Breast epithelium (tissue), 4 donors: Measurements from ENCODE around the gene ZNF646. TPM values are rescaled to one million over a fixed set of nuclear protein-coding genes. Genes with fewer than 3 reads are reported as not detected.

Source experiments
- DNase-seq, 2 donors: peaks; one replicate each; pipeline ENCODE4 v3.0.0-alpha.2; 2019; ENCODE audit warnings: low spot score in 2 of 2
- H3K27ac ChIP-seq, 2 donors: fragments of 200-600 bp; sonication (generic) in 1 of 2; one replicate each; pipeline ENCODE4 v1.5.1; 2016 to 2019; ENCODE audit warnings: mild to moderate bottlenecking in 1 of 2
- H3K27me3 ChIP-seq, 2 donors: fragments of 200-600 bp; sonication (generic) in 1 of 2; one replicate each; pipeline versions ENCODE4 v1.5.1 to v1.6.0; 2017 to 2019; ENCODE audit warnings: control low read depth in 1 of 2, mild to moderate bottlenecking in 1 of 2
- H3K36me3 ChIP-seq: fragments of 200-600 bp; one replicate; pipeline ENCODE4 v1.5.1; 2019
- H3K4me1 ChIP-seq, 2 donors: fragments of 200-600 bp; sonication (generic); one replicate each; pipeline ENCODE4 v1.5.1; 2016 to 2019; ENCODE audit warnings: control low read depth in 1 of 2
- H3K4me3 ChIP-seq, 3 donors: fragments of 200-600 bp; sonication (generic); 1 replicate in 2 of 3; 2 replicates in 1 of 3; pipeline ENCODE4 v1.5.1; 2016 to 2019; ENCODE audit warnings: mild to moderate bottlenecking in 3 of 3, moderate library complexity in 2 of 3
- H3K9me3 ChIP-seq, 2 donors: fragments of 200-600 bp; sonication (generic) in 1 of 2; one replicate each; pipeline ENCODE4 v1.5.1; 2016 to 2019; ENCODE audit warnings: control low read depth in 1 of 2
- CTCF ChIP-seq, 3 donors: fragments of 450-650 bp; IDR thresholded peaks; one replicate each; pipeline ENCODE4 v1.5.1; 2016 to 2017; ENCODE audit warnings: antibody characterized with exemption in 3 of 3, mild to moderate bottlenecking in 3 of 3, moderate library complexity in 3 of 3
- POLR2A ChIP-seq: fragments of 450-650 bp; IDR thresholded peaks from one replicate; pipeline ENCODE4 v1.6.1; 2016; ENCODE audit warnings: antibody characterized with exemption, mild to moderate bottlenecking, moderate library complexity
- POLR2AphosphoS5 ChIP-seq, 3 donors: sonication (generic); formaldehyde crosslinking; IDR thresholded peaks; one replicate each; pipeline ENCODE4 v1.6.1; 2017; ENCODE audit warnings: antibody characterized with exemption in 3 of 3
- intact Hi-C: fragments of 100-400 bp; cut with DNase I; formaldehyde crosslinking; loops from one replicate; pipeline ENCODE4 v1.15.1; 2023; ENCODE audit warnings: low total_unique reads
- total RNA-seq, 3 donors: library from RNA; depleted of rRNA; stranded (reverse); fragments of >200 nt; gene quantifications; one replicate each; pipeline ENCODE4 v1.1.0, GENCODE V29; 2016

The ZNF646 gene
- total RNA-seq, 3 donors from 2014 or later = 12.5 to 17.3 (median 13.1) TPM

GRCh38 chr16:31112711-31113110 is 38.5 kb downstream of the ZNF646 start:
- TF ChIP-seq CTCF (IDR thresholded peaks at IDR 0.05) (no peak), POLR2A (no peak), POLR2AphosphoS5 (IDR thresholded peaks at IDR 0.05) (no peak)
- H3K9me3 ChIP-seq = no peaks in the 10 kb centered on the region
- H3K4me3 ChIP-seq = no peak overlapping the region
- intact Hi-C loops = no loop called here
- DNase-seq = no peak
- H3K4me1 ChIP-seq = no peaks in the 10 kb centered on the region
- peak overlapping the region; percentile 52 to 72 for H3K27ac ChIP-seq
- no peaks in the 10 kb centered on the region for H3K27me3 ChIP-seq
- H3K36me3 ChIP-seq = peaks cover 4% of the 10 kb centered on the region

GRCh38 chr16:31113121-31114120 is 39.2 kb downstream of the ZNF646 start:
- Histone ChIP-seq H3K27ac (peak overlapping the region; percentile 52 to 72), H3K27me3 (no peaks in the 10 kb centered on the region), H3K4me1 (no peaks in the 10 kb centered on the region), H3K9me3 (no peaks in the 10 kb centered on the region), H3K36me3 (peaks cover 4% of the 10 kb centered on the region), H3K4me3 (no peak overlapping the region)
- no peak for DNase-seq
- intact Hi-C loops = no loop called here
- TF ChIP-seq POLR2A (no peak), CTCF (IDR thresholded peaks at IDR 0.05) (no peak), POLR2AphosphoS5 (IDR thresholded peaks at IDR 0.05) (no peak)

- no peak for DNase-seq
- H3K36me3 ChIP-seq = peaks cover 4% of the 10 kb centered on the region
- H3K27ac ChIP-seq = peak overlapping the region; percentile 52 to 72
- intact Hi-C loops = no loop called here
- TF ChIP-seq POLR2AphosphoS5 (IDR thresholded peaks at IDR 0.05) = no peak
- no peak for TF ChIP-seq CTCF (IDR thresholded peaks at IDR 0.05)
- no peak for TF ChIP-seq POLR2A
- no peaks in the 10 kb centered on the region for H3K9me3 ChIP-seq
- H3K4me1 ChIP-seq = peaks cover 0 to 5% of the 10 kb centered on the region in 2 donors
- H3K27me3 ChIP-seq = no peaks in the 10 kb centered on the region
- no peak overlapping the region for H3K4me3 ChIP-seq
These were observed 40.2 kb downstream of the ZNF646 start for GRCh38 chr16:31114468-31114867.

GRCh38 chr16:31117384-31118222 is 43.4 kb downstream of the ZNF646 start, which contains the start of gene KAT8:
TSS of gene KAT8 (plus strand) at chr16:31117664. CDS start at chr16:31117682, 18 bp downstream.
- Histone ChIP-seq H3K36me3 (peaks cover 5% of the 10 kb centered on the region), H3K27me3 (no peaks in the 10 kb centered on the region), H3K27ac (peak within 1 kb of the TSS; percentile 95 to 99), H3K4me1 (peaks cover 0 to 5% of the 10 kb centered on the region in 2 donors), H3K4me3 (peak within 1 kb of the TSS; percentile 67 to 88 (median 78)), H3K9me3 (no peaks in the 10 kb centered on the region)
- peak; percentile 98 to 99 for DNase-seq
- TF ChIP-seq POLR2AphosphoS5 (IDR thresholded peaks at IDR 0.05) = peak; percentile 95 to 98 (median 96)
- TF ChIP-seq CTCF (IDR thresholded peaks at IDR 0.05) = no peak
- TF ChIP-seq POLR2A = peak; percentile 71
- intact Hi-C loops = no loop called here
